NCI-H187 treated with DMSO at 0.1 percent for 48 hours (cell line): Measurements from ENCODE around the gene PLXNB3.

Source experiments
- DNase-seq: peaks from one replicate; lab custom pipeline; 2025; lab: John Stamatoyannopoulos, UW

PLXNB3 gene

GRCh38 chrX:153774576-153775292, 10.7 kb downstream of the PLXNB3 start:
- no peak for DNase-seq

DNA sequence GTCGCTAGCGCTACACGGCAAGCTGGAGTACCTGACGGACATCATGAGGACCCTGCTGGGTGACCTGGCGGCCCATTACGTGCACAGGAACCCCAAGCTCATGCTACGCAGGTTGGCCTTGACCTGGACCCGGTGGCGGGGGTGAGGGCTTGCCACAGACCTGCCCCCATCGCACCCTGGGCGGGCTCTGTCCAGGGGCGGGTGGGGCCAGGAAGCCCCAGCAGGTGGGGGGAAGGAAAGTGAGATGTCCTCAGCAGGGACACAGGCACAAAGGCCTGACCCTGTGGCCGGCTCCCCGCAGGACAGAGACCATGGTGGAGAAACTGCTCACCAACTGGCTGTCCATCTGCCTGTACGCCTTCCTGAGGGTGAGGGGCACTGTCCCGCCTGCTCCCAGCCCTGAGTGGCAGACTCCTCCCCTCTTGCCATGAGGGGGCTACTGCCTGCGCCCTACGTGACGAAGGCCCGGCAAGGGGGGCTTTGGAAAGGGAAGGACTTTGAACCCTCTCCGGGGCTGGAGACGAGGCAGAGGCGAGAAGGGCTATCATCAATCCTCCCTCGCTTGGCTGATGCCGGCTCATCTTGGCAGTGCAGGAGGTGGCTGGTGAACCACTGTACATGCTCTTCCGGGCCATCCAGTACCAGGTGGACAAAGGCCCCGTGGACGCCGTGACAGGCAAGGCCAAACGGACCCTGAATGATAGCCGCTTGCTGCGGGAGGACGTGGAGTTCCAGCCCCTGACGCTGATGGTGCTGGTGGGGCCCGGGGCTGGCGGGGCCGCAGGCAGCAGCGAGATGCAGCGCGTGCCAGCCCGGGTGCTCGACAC, 11.5 kb downstream of the PLXNB3 start:
- no peak for DNase-seq

- DNase-seq = no peak
These were observed 12.1 kb downstream of the PLXNB3 start for GRCh38 chrX:153776120-153776599.

GRCh38 chrX:153776611-153777045, 12.6 kb downstream of the PLXNB3 start:
- DNase-seq = no peak

GRCh38 chrX:153777261-153778090, 13.4 kb downstream of the PLXNB3 start:
- DNase-seq = no peak

DNA sequence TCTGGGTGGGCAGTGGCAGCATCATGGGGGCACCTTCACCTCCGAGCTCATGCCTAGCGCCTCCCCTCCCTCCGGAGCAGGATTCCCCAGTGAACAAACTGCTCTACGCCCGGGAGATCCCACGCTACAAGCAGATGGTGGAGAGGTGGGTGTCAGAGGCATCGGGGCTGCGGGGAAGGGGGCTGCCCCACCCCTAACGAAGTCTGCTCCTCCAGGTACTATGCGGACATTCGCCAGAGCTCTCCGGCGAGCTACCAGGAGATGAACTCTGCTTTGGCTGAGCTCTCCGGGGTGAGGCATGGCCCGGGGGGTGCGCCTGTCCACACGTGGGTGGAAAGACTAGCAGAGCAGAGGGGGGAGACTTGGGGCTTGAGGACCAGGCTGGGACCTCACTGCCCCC, 14.1 kb downstream of the PLXNB3 start:
- DNase-seq = no peak

- DNase-seq = no peak
These were observed 14.6 kb downstream of the PLXNB3 start for GRCh38 chrX:153778684-153779101.

DNA sequence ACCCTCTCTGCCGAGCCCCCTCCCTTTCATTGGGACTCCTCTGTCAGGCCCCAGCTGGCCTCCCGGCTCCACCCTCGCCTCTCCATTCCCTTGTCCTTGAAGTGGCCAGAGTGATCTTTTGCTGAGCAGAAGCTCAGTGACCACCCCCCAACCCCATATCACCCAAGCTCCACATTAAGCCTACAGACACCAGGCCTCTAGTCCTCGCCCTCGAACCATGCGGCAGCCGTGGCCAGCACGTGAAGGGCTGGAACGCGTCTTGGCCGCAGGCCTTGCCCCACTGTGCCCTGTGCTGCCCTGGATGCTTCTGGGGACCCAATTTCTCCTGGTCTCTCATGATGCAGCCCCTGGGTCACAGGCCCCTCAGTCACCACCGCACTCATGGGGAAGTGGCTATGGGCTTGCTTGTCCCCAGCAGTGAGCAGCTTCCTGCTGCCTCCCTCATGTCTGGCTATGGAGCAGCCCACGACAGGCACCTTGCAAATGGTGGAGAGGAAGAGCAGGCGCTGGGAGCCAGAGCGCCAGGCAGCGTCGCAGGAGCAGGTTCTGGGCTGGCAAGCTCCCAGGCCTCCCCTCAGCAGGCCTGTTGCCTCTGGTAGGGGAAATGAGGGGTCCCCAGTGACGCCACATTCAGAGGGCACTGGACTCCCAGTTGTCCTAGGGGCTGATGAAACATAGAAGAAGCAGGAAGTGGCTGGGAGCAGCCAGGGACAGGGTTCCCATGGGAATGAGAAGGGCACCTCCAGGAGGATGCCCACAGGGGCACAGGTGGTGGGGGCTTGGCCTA, 16.0 kb downstream of the PLXNB3 start:
- DNase-seq = no peak

DNA sequence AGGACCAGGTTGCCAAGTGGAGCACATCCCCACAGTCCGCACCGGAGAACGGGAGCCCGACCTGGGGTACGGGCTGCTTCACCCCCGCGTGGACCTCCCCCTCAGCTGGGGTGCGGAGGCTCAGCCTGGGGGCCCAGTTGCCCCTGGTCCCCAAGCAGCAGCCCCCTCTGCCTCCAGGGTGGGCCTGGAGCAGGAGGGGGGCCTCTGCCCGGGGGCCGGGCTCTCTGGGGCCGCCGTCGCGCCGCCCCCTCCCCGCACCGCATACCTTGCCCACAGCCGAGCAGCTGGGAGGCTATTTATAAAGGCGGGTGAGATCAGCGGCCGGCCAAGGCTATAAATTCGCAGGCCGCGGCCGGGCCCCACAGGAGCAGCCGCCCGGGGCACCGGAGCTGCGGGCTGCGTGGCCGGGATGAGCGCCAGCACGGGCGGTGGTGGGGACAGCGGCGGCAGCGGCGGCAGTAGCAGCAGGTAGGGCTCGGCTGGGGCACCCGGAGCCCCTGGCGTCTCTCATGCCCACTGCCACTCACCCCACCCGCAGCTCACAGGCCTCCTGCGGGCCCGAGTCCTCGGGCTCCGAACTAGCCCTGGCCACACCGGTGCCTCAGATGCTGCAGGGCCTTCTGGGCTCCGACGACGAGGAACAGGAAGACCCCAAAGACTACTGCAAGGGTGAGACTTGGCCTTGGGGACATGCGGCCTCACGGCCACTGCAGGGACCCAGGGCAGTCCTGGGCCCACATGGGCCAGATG, 16.8 kb downstream of the PLXNB3 start, which contains the start of gene SRPK3:
Gene SRPK3 (plus strand): TSS at position 364 of the 750 bp plus-strand sequence. CDS start 46 bp downstream, at position 410.
- no peak for DNase-seq

DNA sequence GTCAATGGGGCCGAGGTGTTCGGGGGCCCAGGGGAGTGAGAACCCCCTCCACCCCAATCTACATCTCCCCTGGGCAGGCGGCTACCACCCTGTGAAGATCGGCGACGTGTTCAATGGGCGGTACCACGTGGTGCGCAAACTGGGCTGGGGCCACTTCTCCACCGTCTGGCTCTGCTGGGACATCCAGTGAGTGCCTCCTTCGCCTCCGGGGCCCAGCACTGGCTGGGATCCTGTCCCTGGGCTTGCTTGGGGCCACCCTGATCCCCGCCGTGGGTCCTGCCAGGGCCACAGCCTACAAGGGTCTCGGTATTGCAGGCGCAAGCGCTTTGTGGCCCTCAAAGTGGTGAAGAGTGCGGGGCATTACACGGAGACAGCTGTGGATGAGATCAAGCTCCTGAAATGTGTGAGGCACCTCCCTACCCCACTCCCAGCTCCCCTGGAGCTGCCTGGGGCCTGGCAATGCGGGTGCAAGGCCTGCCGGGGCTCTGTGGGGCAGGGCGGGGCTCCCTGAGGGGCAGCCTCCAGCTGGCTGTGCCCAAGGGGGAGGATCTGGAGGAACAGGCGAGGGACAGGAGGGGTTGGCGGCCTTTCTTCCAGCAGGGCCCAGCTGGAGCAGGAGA, 17.5 kb downstream of the PLXNB3 start:
- DNase-seq = no peak

DNA sequence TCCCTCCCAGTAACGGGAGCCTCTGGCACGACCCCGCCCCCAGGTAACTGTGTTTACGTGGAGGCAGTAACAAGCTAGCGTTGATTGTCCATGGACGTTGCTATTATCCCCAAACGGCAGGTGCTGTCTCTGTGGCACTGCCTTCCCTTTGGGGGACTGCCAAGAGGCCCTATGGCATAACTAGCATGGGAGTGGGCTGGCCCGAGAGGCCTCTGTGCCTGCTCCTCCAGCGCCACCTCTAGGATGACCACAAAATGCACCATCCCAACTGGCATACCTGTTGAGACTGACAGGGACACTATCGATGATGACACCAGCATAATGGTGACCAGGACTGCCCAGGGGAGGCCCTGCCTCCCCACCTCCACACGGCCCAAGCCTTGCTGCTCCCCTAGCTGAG, 18.3 kb downstream of the PLXNB3 start:
- DNase-seq = no peak

DNA sequence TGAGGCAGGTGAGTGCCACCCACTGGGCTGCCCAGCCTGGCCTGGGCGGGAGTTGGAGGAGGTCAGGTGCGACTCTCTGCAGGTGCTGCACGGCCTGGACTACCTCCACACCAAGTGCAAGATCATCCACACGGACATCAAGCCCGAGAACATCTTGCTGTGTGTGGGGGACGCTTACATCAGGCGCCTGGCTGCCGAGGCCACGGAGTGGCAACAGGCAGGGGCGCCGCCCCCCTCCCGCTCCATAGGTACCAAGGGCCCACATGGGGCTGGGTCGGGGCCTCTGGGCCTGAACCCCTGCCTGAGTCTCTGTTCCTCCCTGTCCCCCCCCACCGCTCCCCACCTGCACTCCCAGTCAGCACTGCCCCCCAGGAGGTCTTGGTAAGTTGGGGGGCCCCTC, 18.8 kb downstream of the PLXNB3 start:
- no peak for DNase-seq

DNA sequence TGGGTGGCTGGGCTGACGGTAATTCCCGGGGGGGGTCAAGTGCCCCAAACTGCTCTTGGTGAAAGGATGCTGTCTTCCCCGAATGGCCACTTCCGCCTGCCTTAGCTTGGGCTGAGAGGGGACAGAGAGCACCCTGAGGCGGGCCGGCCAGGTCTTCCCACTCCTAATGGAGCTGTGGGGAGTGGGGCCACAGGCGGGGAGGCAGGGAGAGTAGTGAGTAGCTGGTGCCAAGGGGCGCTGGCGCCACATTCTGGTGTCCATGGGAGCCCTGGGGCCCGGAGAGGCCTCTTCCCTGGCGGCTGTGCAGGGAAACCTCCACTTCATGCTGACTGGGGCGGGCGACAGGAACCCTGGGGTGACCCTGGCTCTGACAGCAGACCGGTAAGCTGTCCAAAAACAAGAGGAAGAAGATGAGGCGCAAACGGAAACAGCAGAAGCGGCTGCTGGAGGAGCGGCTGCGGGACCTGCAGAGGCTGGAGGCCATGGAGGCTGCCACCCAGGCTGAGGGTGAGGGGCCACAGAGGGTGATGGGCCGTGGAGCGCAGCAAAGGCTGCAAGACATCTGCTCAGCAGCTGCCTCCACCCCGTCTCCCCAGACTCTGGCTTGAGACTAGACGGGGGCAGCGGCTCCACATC, 19.4 kb downstream of the PLXNB3 start:
- no peak for DNase-seq

DNA sequence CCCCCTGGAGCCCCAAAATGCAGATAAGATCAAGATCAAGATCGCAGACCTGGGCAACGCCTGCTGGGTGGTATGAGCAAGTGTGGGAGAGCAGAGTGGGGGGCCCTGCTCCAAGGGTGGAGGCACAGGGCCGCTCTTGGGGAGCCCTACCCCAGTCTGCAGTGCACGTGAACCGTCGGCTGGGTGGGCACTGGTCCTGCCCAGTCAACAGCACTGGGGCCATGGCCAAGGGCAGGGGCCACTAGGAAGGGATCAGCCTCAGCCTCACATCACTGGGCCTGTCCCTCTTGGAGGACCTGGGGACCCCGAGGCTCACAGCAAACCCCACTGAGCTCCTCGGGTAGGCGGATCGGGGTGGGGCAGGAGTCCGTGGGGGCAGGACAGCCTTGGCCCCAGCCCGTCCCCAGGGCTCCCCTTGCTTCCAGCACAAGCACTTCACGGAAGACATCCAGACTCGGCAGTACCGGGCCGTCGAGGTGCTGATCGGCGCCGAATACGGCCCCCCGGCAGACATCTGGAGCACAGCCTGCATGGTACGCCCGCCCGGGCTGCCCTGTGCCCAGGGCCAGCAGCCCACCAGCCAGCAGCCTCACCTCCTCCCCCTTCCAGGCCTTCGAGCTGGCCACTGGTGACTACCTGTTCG, 20.4 kb downstream of the PLXNB3 start:
- DNase-seq = no peak

- no peak for DNase-seq
These were observed 22.6 kb downstream of the PLXNB3 start for GRCh38 chrX:153786669-153787068.

GRCh38 chrX:153789654-153790053, 25.6 kb downstream of the PLXNB3 start:
- no peak for DNase-seq

GRCh38 chrX:153791104-153791852, 27.2 kb downstream of the PLXNB3 start:
- no peak for DNase-seq

DNA sequence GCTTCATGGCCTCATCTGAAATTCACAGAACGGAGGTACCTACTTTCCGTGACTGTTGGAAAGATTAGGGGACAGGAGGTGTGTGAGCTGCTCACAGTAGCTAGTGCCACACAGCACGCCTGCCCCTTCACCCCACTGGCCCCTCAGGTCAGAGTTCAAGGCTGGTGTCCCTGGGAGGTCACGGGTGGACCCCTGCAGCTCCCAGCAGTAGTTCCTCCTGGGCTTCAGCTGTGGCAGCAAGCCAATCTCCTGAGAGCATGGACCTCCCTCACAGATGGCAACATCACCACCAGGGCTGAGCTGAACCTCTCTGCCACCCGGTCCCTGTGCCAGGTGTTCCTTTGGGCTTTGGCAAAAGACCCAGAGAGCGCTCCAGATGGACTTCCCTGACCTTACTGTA, 28.3 kb downstream of the PLXNB3 start:
- no peak for DNase-seq
